ENCODE results near the gene MORN1.

- TF ChIP-seq CTCF (IDR thresholded peaks at IDR 0.05) = no peak
- no peak for TF ChIP-seq POLR2A (IDR thresholded peaks at IDR 0.05)
Measured at GRCh38 chr1:2336499-2336898, 54.9 kb downstream of the MORN1 start.
